Brain microvascular endothelial cell (primary cell): ENCODE results near the gene CDK14.

Experiments
- DNase-seq: peaks from one replicate; pipeline ENCODE4 v3.0.0-alpha.2; 2020
- H3K27ac ChIP-seq: fragments of 250-450 bp; sonication (Bioruptor Pico); 2 replicates; pipeline ENCODE4 v1.5.1; 2020; ENCODE audit warnings: mild to moderate bottlenecking, moderate library complexity
- H3K27me3 ChIP-seq: fragments of 250-450 bp; sonication (Bioruptor Pico); replicated peaks from 2 replicates; pipeline ENCODE4 v1.5.1; 2020; ENCODE audit warnings: mild to moderate bottlenecking
- H3K36me3 ChIP-seq: fragments of 250-450 bp; sonication (Bioruptor Pico); replicated peaks from 2 replicates; pipeline ENCODE4 v1.5.1; 2020; ENCODE audit warnings: mild to moderate bottlenecking
- H3K4me3 ChIP-seq: 2 replicates; pipeline ENCODE4 v1.5.1; 2011; ENCODE audit warnings: low read depth, mild to moderate bottlenecking, control low read depth, low read length, moderate library complexity
- in situ Hi-C: cut with HindIII; loops from 2 replicates; pipeline ENCODE4 v1.10.0; 2017; ENCODE audit warnings: low sequenced_read_pairs, low pct_ligation_motif_present
- TF ChIP-seq, protein P1 (sequence below): IDR thresholded peaks from 2 replicates; pipeline ENCODE4 v1.5.1; 2011; ENCODE audit warnings: low read depth, mild to moderate bottlenecking, moderate library complexity, low read length, control low read depth, inconsistent platforms; ENCODE audit errors: missing control alignments

The CDK14 gene

DNA sequence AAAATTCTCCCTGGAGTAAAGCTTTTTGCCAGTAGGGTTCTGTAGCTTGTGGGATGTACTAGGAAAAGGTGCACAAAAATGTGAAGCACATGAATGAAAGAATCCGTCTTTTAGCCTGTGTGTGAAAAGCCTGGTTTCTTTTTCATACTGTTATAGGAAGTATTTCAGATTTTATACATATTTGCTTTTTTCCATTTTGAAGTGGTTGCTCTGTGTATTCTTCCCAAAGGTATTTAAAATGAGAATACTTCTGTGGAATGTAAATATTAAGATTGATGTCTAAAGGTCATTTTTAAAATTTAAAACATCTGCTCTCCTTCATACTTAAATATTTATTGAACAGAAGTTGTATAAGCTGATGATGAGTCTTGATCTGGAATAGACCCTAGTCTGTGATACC, 96.8 kb downstream of the CDK14 start:
- TF ChIP-seq, protein P1, sequence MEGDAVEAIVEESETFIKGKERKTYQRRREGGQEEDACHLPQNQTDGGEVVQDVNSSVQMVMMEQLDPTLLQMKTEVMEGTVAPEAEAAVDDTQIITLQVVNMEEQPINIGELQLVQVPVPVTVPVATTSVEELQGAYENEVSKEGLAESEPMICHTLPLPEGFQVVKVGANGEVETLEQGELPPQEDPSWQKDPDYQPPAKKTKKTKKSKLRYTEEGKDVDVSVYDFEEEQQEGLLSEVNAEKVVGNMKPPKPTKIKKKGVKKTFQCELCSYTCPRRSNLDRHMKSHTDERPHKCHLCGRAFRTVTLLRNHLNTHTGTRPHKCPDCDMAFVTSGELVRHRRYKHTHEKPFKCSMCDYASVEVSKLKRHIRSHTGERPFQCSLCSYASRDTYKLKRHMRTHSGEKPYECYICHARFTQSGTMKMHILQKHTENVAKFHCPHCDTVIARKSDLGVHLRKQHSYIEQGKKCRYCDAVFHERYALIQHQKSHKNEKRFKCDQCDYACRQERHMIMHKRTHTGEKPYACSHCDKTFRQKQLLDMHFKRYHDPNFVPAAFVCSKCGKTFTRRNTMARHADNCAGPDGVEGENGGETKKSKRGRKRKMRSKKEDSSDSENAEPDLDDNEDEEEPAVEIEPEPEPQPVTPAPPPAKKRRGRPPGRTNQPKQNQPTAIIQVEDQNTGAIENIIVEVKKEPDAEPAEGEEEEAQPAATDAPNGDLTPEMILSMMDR = no peak
- Histone ChIP-seq H3K27ac (peak overlapping the region; percentile 49), H3K27me3 (no peaks in the 10 kb centered on the region), H3K4me3 (no peak overlapping the region), H3K36me3 (no peaks in the 10 kb centered on the region)
- in situ Hi-C loops = no loop called here
- DNase-seq = no peak

- Histone ChIP-seq H3K27me3 (no peaks in the 10 kb centered on the region), H3K27ac (no peak overlapping the region), H3K36me3 (no peaks in the 10 kb centered on the region), H3K4me3 (no peak overlapping the region)
- no peak for DNase-seq
- in situ Hi-C loops = no loop called here
- TF ChIP-seq, protein P1 = no peak
Observed at GRCh38 chr7:90693939-90694338, 97.8 kb downstream of the CDK14 start.

GRCh38 chr7:90698616-90699015, 102.5 kb downstream of the CDK14 start:
- TF ChIP-seq, protein P1 = no peak
- Histone ChIP-seq H3K4me3 (no peak overlapping the region), H3K36me3 (no peaks in the 10 kb centered on the region), H3K27ac (no peak overlapping the region), H3K27me3 (no peaks in the 10 kb centered on the region)
- DNase-seq = no peak
- in situ Hi-C loops = no loop called here

- Histone ChIP-seq H3K36me3 (no peaks in the 10 kb centered on the region), H3K27me3 (no peaks in the 10 kb centered on the region), H3K4me3 (no peak overlapping the region), H3K27ac (no peak overlapping the region)
- no peak for DNase-seq
- in situ Hi-C loops = no loop called here
- TF ChIP-seq, protein P1 = no peak
Observed at GRCh38 chr7:90701021-90701420, 104.9 kb downstream of the CDK14 start.

GRCh38 chr7:90701771-90702170, 105.7 kb downstream of the CDK14 start:
- H3K27ac ChIP-seq = no peak overlapping the region
- DNase-seq = no peak
- H3K4me3 ChIP-seq = no peak overlapping the region
- H3K36me3 ChIP-seq = no peaks in the 10 kb centered on the region
- in situ Hi-C loops = no loop called here
- no peaks in the 10 kb centered on the region for H3K27me3 ChIP-seq
- TF ChIP-seq, protein P1 = no peak

DNA sequence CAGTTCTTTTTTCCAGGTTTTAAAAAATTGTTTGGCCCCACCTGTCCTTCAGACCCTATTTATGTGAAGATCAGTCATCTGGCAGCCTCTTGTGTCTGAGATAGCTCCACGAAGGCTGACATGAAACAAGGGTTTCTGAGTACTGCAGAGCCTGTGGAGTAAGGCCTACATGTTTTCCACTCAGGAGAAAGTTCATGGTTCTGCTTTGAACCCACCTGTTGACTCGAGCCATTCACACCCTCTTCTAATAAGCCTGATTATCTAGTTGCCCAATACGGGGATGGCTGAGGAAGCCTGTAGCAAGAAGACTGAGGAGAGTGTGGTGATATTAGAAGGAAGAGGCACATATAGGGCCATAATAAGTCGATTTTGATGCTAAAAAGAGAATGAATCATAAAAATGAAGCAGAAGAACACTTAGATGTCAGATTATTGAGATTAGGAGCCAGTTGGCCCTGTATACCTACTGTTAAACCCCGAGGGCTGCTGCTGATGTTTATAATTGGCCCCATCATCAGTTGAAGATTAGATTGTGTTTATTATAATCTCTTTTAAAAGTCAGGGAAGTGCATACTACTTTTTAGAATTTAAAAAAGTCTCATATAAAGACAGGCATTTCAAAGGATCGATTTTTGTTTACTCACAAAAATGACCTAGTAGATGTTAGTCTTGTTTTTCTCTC, 109.4 kb downstream of the CDK14 start:
- TF ChIP-seq, protein P1 = no peak
- Histone ChIP-seq H3K36me3 (no peaks in the 10 kb centered on the region), H3K27ac (no peak overlapping the region), H3K4me3 (no peak overlapping the region), H3K27me3 (no peaks in the 10 kb centered on the region)
- in situ Hi-C loops = no loop called here
- no peak for DNase-seq
